HG03280 (cell line): ENCODE data around the gene PTPRJ.

Source experiments
- ATAC-seq: cut with Tn5 transposase; IDR thresholded peaks from one replicate; pipeline ENCODE4 v1.9.1; 2021; ENCODE audit warnings: mild to moderate bottlenecking, moderate library complexity; ENCODE audit not compliant: unreplicated experiment

Gene PTPRJ

GRCh38 chr11:47967577-47968525 lies 12.5 kb upstream of the PTPRJ start:
- no peak for ATAC-seq

- ATAC-seq: no peak
Observed at GRCh38 chr11:47969401-47969800, 11.0 kb upstream of the PTPRJ start.

DNA sequence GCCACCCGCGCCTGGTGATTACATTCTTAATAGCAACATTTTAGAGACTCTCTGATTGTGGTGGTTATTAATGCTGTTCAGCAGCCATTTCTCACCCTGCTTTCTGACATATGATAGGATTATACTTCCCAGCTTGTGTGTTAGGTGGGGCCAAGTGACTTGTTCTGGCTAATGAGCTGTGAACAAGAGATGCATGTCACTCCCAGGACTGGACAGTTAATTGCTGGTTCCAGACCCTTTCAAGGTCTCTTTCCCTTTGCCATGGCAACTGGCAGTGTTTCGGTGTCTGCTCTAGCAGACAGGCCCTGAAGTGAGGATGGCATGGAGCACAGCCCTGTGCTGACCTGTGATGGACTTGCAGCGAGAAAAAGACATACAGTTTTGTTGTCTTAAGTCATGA lies 8.9 kb upstream of the PTPRJ start:
- ATAC-seq: no peak

DNA sequence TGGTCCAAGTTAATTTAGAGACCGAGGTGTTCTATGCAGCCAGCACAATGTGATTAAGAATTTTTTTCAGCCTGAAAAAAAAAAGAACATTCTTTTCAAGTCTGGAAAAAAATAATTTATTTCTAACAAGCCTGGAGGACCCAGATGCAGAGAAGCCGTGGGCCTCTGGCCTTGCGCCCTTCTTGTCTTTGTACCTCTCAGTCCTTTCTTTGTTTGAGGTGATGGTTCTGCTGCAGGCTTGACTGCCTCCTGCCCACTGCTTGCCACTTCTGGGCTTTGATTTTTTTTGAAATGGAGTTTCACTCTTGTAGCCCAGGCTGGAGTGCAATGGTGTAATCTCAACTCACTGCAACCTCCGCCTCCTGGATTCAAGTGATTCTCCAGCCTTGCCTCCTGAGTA lies 7.2 kb upstream of the PTPRJ start:
- ATAC-seq: no peak

DNA sequence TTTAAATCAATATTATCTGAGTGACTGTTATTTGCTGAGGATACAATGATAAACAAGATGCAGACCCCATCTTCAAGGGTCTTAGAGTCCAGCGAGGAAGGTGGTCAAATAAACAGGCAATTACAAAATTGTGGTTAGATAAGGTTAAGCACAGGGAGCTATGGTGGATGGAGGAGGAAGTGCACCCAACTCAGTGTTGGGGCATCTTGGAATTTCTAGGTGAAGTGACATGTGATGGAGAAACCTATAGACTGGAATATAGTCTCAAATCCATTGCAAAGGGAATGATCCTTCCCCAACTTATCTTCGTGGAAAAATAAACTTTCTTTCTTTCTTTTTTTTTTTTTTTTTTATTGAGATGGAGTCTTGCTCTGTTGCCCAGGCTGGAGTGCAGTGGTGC lies 3.4 kb upstream of the PTPRJ start:
- ATAC-seq: no peak

DNA sequence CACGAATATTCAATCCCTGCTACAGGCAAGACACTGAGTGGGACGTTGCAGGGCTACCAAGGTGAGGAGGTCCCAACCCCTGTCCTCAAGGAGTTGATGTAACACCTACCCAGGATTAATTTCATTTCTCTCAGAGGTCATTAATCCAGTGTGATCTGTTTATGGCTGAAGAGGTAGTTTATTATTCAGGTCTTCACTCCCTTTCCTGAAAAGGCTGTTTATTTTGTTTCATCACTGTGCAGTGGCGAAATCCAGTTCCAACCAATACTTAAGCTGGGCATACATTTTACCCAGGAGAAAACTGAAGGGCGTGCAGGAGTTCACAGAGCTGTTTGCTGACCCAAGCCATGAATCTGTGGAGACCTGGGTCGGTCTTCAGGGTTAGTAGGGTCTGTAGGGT lies 2.7 kb upstream of the PTPRJ start:
- ATAC-seq: no peak

DNA sequence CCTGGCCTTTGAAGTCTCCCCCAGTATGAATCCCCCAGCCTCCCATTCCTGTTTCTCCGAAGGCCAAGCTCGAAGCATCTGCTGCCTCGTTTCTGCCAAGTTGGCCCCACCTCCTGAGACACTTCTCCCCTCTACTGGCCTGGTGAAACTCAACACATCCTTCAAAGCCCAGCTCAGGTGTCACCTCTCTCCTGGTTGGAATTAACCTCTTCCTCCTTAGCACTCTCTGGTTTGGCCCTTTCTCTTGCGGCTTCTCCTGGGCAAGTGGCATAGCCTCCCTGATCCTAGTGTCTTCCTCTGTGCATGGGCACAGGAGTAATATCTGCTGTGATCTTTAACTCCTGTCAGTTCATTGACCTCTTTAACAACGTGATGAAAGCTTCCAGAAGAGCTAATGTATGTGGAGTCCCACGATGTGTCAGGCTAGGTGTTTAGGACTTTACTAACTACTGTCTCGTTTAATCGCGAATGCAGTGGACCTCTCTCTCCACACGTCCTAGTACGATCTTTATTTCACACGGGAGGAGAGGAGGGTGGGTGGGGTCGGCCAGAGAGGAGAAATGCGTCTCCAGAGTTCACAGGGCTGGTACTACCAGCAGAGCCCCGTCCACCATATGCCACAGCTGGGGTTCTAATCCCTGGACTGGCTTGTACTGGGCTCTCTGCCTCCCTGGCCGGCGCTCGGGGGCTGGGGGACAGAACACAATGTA lies 826 bp upstream of the PTPRJ start:
- no peak for ATAC-seq

- peak; percentile 33 for ATAC-seq
Observed at GRCh38 chr11:47980907-47981621, 705 bp downstream of the PTPRJ start.

- ATAC-seq: no peak
Observed at GRCh38 chr11:47981667-47982404, 1.5 kb downstream of the PTPRJ start.

DNA sequence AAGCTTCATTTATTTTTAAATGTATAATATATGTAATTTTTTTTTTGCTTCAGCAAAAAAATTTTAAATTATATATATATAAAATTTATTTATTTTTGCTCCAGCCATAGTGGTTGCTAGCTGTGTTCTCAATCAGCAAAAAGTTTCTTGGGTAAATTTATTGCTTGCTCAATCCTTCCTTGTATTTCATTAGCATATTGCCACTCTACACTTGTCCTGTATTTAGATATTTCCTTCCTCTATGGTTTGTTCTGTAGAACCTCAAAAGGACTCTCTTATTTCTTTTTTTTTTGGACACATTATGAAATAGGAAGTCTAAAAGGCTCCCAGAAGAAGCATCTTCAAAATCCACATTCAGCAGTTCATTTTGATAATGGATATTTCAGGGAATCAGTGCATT lies 2.3 kb downstream of the PTPRJ start:
- no peak for ATAC-seq

- ATAC-seq: no peak
Observed at GRCh38 chr11:47983464-47984397, 3.4 kb downstream of the PTPRJ start.

GRCh38 chr11:47986219-47986618 lies 5.9 kb downstream of the PTPRJ start:
- no peak for ATAC-seq

- ATAC-seq: no peak
Observed at GRCh38 chr11:47986742-47987141, 6.4 kb downstream of the PTPRJ start.

DNA sequence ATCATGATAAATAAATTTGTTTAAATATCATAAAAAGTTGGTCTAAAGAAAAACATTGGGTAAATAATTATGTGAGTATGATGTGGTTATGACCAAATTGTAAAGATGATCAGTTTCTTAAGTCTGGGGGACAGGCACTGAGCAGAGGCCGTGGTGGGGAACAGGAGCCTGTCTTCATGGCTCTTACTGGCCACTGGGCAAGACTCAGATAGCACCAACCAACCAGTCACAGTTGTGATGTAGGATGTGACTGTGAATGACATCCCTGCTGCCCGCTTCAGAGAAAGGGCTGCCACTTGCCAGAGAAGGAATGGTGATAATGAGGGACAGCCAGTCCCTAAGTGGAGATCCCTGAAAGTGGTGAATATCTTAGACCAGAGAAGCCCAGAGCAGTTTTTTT lies 7.0 kb downstream of the PTPRJ start:
- no peak for ATAC-seq

DNA sequence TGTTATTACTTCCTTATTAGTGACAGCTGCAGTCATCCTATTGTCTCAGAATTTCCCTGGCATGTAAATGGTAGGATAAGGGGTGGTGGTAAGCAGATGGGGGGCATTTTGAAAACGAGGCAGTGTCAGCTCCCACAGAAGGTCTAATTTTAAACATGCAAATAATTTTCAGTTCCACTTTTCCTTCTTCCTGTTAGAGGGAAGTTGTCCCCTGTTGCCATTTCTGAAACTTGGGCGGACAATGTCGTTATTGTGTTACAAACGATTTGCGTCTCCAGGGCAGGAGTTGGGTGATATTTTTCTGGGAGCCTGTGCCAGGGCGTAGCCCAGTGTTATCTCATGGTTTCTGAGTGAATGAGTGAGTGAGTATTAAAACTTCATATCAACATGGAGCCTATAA lies 7.4 kb downstream of the PTPRJ start:
- ATAC-seq: no peak

- ATAC-seq: no peak
Observed at GRCh38 chr11:47989779-47990178, 9.4 kb downstream of the PTPRJ start.

DNA sequence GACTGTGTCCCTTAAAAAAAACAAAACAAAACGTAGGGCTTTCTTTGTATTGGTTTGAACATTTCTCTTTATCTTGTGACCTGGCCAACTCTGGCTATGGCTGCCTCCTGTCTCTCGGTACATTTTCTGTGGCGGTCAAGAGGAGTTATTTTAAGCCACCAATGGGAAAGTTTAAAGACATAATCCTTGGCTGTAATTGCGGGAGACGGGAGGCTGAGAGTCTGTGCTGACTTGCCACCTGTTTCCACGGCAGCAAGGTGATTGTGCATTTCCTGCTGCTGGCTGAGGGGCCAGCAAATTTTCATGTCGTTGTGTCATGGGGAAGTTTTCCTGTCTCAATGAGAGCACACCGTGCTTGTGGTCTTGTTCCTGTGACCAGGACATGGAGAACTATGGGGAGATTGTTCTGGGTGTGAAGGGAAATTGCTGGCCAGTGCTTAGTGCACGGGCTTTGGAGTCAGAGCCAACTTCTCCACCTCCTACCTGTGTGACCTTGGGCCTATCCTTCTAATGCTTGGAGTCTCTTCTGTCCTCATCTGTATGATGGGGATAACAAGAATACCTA lies 11.0 kb downstream of the PTPRJ start:
- ATAC-seq: no peak

DNA sequence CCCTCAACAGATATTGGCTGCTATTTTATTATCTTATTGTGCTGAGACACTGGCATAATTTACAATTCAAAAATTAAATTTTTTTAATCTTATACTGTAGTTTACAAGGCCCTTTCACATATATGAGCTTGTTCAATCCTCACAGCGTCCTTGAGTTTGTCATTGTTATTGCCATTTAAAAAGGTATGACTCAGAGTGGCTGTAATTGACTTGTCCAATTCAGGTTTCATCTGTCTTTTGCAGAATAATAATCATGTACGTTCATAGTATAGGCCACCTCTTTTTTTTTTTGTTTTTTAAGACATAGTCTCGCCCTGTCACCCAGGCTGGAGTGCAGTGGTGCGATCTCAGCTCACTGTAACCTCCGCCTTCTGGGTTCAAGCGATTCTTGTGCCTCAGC lies 11.5 kb downstream of the PTPRJ start:
- ATAC-seq: no peak
